Natural killer cell (primary cell): ENCODE measurements around the gene MAP2K1. TPM values are rescaled to one million over a fixed set of nuclear protein-coding genes. Genes with fewer than 3 reads are reported as not detected.

Experiments
- ATAC-seq, 3 donors: fragments of 150-1000 bp in 2 of 3; fragments of 200-7000 bp in 1 of 3; cut with Tn5 transposase; 1 replicate in 1 of 3; 2 replicates in 2 of 3; pipeline ENCODE4 v1.10.0; 2021; ENCODE audit warnings: mild to moderate bottlenecking in 2 of 3, moderate library complexity in 2 of 3
- DNase-seq, 2 donors: peaks; one replicate each; pipeline versions ENCODE4 v3.0.0 to v3.0.0-alpha.2; 2013 to 2021; ENCODE audit warnings: mixed read lengths in 1 of 2
- H3K27ac ChIP-seq: one replicate; pipeline ENCODE4 v1.5.1; 2013; ENCODE audit warnings: mild to moderate bottlenecking, low read length
- H3K27me3 ChIP-seq: one replicate; pipeline ENCODE4 v1.6.1; 2013; ENCODE audit warnings: low read length; ENCODE audit not compliant: control insufficient read depth, insufficient read depth
- H3K36me3 ChIP-seq: one replicate; pipeline ENCODE4 v1.6.1; 2013; ENCODE audit warnings: low read length; ENCODE audit not compliant: control insufficient read depth, insufficient read depth
- H3K4me1 ChIP-seq: one replicate; pipeline ENCODE4 v1.6.1; 2013; ENCODE audit warnings: low read length; ENCODE audit not compliant: control insufficient read depth, insufficient read depth
- H3K4me3 ChIP-seq: one replicate; pipeline ENCODE4 v1.5.1; 2013; ENCODE audit warnings: low read length
- H3K9me3 ChIP-seq: one replicate; pipeline ENCODE4 v1.6.1; 2013; ENCODE audit warnings: low read length; ENCODE audit not compliant: control insufficient read depth, insufficient read depth
- H3K27ac Mint-ChIP-seq, 2 donors: one replicate each; pipeline ENCODE4 v1.8.0; 2022; ENCODE audit warnings: mild to moderate bottlenecking in 2 of 2, mixed read lengths in 2 of 2, moderate library complexity in 1 of 2
- H3K27me3 Mint-ChIP-seq, 2 donors: one replicate each; pipeline ENCODE4 v1.8.0; 2022; ENCODE audit warnings: low read depth in 2 of 2, mixed read lengths in 2 of 2
- H3K36me3 Mint-ChIP-seq: one replicate; pipeline ENCODE4 v1.8.0; 2022; ENCODE audit warnings: mixed read lengths
- H3K4me1 Mint-ChIP-seq, 2 donors: one replicate each; pipeline ENCODE4 v1.8.0; 2022; ENCODE audit warnings: mixed read lengths in 2 of 2
- H3K4me3 Mint-ChIP-seq: one replicate; pipeline ENCODE4 v1.8.0; 2022; ENCODE audit warnings: mild to moderate bottlenecking, moderate library complexity, mixed read lengths
- H3K9me3 Mint-ChIP-seq, 2 donors: one replicate each; pipeline ENCODE4 v1.8.0; 2022; ENCODE audit warnings: mixed read lengths in 2 of 2
- WGBS: methylation state at CpG from one replicate; pipeline ENCODE4 v1.1.7; 2013; ENCODE audit warnings: missing lambda C conversion rate; ENCODE audit not compliant: insufficient coverage; 5-methylcytosine and 5-hydroxymethylcytosine counted together
- intact Hi-C: fragments of 100-400 bp; cut with micrococcal nuclease; formaldehyde crosslinking; loops from one replicate; pipeline ENCODE4 v1.14.2; 2022
- total RNA-seq, 4 donors: library from RNA; stranded (reverse); fragments of 120-200 nt in 1 of 4; gene quantifications; one replicate each; pipeline versions ENCODE4 v1.2.3 to v1.2.4, GENCODE V29; 2013 to 2022
- TF ChIP-seq, protein P1 (sequence below): fragments of 200-600 bp; IDR thresholded peaks from one replicate; pipeline ENCODE4 v1.8.0; 2022; ENCODE audit warnings: antibody characterized with exemption

The MAP2K1 gene
- total RNA-seq, 3 donors from 2014 or later (not counting 1 experiment from before 2014, with no cell fraction given) = 45.5 to 49.2 (median 48.9) TPM

DNA sequence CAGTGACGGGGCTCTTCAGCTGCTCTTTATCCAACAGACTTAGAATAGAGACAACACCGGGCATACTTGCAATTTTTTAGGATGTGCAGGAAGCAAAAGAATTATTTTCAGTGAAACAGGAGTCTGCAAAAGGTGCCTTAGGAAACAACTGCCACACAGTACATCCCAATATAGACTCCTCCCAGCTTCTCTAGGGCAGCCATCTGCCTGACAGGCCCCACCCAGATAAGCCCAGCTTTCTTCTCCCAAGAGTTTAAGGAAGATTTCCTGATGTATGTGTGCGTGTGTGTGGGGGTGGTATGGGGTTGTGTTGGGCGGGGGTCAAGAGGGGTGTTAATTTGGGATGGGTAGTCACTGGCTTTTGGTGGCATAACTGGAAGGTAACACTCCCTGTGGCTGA, 21.5 kb downstream of the MAP2K1 start:
- H3K36me3 ChIP-seq = no peaks in the 10 kb centered on the region
- intact Hi-C loops = no loop called here
- WGBS = 96% methylated on average over 4 of the region's 4 CpGs
- no peak for ATAC-seq
- no peaks in the 10 kb centered on the region for H3K27me3 Mint-ChIP-seq
- DNase-seq = no peak
- peak overlapping the region in 1 of 2 donors; percentile 71 for H3K27ac Mint-ChIP-seq
- no peaks in the 10 kb centered on the region for H3K9me3 Mint-ChIP-seq
- no peak overlapping the region for H3K27ac ChIP-seq
- peaks cover 24% of the 10 kb centered on the region for H3K4me1 ChIP-seq
- no peak overlapping the region for H3K4me3 ChIP-seq
- H3K4me1 Mint-ChIP-seq = peaks cover 86 to 89% of the 10 kb centered on the region in 2 donors
- no peak overlapping the region for H3K4me3 Mint-ChIP-seq
- no peaks in the 10 kb centered on the region for H3K27me3 ChIP-seq
- TF ChIP-seq, protein P1, sequence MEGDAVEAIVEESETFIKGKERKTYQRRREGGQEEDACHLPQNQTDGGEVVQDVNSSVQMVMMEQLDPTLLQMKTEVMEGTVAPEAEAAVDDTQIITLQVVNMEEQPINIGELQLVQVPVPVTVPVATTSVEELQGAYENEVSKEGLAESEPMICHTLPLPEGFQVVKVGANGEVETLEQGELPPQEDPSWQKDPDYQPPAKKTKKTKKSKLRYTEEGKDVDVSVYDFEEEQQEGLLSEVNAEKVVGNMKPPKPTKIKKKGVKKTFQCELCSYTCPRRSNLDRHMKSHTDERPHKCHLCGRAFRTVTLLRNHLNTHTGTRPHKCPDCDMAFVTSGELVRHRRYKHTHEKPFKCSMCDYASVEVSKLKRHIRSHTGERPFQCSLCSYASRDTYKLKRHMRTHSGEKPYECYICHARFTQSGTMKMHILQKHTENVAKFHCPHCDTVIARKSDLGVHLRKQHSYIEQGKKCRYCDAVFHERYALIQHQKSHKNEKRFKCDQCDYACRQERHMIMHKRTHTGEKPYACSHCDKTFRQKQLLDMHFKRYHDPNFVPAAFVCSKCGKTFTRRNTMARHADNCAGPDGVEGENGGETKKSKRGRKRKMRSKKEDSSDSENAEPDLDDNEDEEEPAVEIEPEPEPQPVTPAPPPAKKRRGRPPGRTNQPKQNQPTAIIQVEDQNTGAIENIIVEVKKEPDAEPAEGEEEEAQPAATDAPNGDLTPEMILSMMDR = no peak
- H3K9me3 ChIP-seq = no peaks in the 10 kb centered on the region
- H3K36me3 Mint-ChIP-seq = no peaks in the 10 kb centered on the region

DNA sequence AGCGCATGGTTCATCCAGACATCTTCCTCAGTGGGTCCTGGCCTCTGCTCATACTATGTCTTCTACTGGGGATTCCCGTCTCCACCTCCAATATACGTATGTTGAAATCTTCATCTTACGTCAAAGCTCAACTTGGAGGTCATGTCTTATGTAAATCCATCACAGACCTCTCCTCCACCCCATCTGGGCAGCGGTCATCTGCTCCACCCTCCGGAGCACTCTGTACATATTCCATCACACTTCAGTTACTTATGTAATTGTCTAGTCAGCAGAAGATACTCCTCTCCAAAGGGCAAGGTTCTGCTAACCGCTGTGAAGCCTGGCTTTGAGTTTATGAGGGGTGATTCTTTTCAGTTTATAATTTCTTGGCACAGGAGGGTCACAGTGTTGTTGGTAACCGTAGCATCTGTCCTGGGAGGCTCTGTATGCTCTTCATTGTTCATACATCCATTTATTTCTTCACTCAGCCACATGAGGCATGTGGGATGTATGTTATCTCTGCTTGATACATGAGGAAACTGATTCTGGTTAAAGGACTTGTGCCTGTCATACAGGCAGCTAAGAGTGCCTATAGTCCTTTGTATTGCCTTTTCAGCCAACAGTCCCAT, 22.1 kb downstream of the MAP2K1 start:
- no peak for DNase-seq
- 98% methylated on average over 6 of the region's 8 CpGs for whole genome bisulfite sequencing
- no peaks in the 10 kb centered on the region for H3K27me3 Mint-ChIP-seq

GRCh38 chr15:66409565-66410108, 22.9 kb downstream of the MAP2K1 start:
- no peaks in the 10 kb centered on the region for H3K36me3 ChIP-seq
- H3K4me1 ChIP-seq = peaks cover 19% of the 10 kb centered on the region
- H3K9me3 ChIP-seq = peaks cover 6% of the 10 kb centered on the region
- Mint-ChIP-seq H3K9me3 (peaks cover 0 to 5% of the 10 kb centered on the region in 2 donors), H3K27me3 (no peaks in the 10 kb centered on the region), H3K36me3 (no peaks in the 10 kb centered on the region), H3K27ac (peak overlapping the region; percentile 71 to 74), H3K4me3 (no peak overlapping the region), H3K4me1 (peaks cover 86 to 88% of the 10 kb centered on the region in 2 donors)
- TF ChIP-seq, protein P1 = no peak
- H3K4me3 ChIP-seq = no peak overlapping the region
- 87% methylated on average over 1 of the region's 3 CpGs for WGBS
- intact Hi-C loops = no loop called here
- ATAC-seq (no peak), DNase-seq (no peak)
- no peak overlapping the region for H3K27ac ChIP-seq
- no peaks in the 10 kb centered on the region for H3K27me3 ChIP-seq

More for the DNA sequence above, 22.1 kb downstream of the MAP2K1 start:
- Histone ChIP-seq H3K9me3 (no peaks in the 10 kb centered on the region), H3K4me1 (peaks cover 24% of the 10 kb centered on the region), H3K36me3 (no peaks in the 10 kb centered on the region), H3K27ac (no peak overlapping the region), H3K27me3 (no peaks in the 10 kb centered on the region), H3K4me3 (no peak overlapping the region)
- ATAC-seq = peak in 2 of 3 donors; percentile 29 to 52
- H3K4me3 Mint-ChIP-seq = no peak overlapping the region
- H3K9me3 Mint-ChIP-seq = peaks cover 0 to under 1% of the 10 kb centered on the region in 2 donors
- peak overlapping the region; percentile 25 to 71 for H3K27ac Mint-ChIP-seq
- intact Hi-C loops = no loop called here
- TF ChIP-seq, protein P1 = no peak
- peaks cover 86 to 89% of the 10 kb centered on the region in 2 donors for H3K4me1 Mint-ChIP-seq
- H3K36me3 Mint-ChIP-seq = no peaks in the 10 kb centered on the region

DNA sequence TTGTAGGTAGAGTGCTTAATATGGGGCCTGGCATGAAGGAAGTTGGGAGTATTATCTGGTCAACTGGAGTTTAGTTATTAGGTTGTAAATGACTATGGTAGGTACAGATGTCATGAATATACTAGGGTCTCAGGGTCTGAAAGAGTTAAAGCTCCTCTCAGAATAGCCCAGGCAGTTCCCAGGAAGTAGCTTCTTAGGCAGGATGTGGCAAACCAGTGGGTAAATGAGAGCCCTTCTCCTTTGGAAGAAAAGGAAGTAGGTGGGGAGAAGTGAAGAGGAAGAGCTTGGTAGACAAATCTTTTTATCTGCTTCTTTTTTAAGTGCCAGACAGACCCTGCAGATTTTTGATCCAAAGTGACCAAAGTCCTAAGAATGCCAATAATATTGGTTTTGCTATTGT, 24.5 kb downstream of the MAP2K1 start:
- no peak for ATAC-seq
- Mint-ChIP-seq H3K36me3 (no peaks in the 10 kb centered on the region), H3K4me1 (peaks cover 89 to 94% of the 10 kb centered on the region in 2 donors), H3K27me3 (no peaks in the 10 kb centered on the region), H3K4me3 (peak overlapping the region; percentile 76), H3K27ac (peak overlapping the region; percentile 71 to 74), H3K9me3 (peaks cover 0 to 5% of the 10 kb centered on the region in 2 donors)
- TF ChIP-seq, protein P1 = no peak
- Histone ChIP-seq H3K36me3 (no peaks in the 10 kb centered on the region), H3K27me3 (no peaks in the 10 kb centered on the region), H3K27ac (no peak overlapping the region), H3K4me1 (peaks cover 18% of the 10 kb centered on the region), H3K4me3 (no peak overlapping the region), H3K9me3 (peaks cover 7% of the 10 kb centered on the region)
- intact Hi-C loops = no loop called here
- peak in 1 of 2 donors; percentile 23 for DNase-seq
